Measurements from ENCODE around the gene PCDHA9.

DNA sequence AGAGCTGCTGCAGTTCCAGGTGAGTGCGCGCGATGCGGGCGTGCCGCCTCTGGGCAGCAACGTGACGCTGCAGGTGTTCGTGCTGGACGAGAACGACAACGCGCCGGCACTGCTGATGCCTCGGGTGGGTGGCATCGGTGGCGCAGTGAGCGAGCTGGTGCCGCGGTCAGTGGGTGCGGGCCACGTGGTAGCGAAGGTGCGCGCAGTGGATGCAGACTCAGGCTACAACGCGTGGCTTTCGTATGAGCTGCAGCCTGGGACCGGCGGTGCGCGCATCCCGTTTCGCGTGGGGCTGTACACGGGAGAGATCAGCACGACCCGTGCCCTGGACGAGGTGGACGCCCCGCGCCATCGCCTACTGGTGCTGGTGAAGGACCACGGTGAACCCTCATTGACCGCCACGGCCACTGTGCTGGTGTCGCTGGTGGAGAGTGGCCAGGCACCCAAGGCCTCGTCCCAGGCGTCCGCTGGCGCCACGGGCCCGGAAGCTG lies 45.4 kb upstream of the PCDHA9 start:
- TF ChIP-seq, protein P1, sequence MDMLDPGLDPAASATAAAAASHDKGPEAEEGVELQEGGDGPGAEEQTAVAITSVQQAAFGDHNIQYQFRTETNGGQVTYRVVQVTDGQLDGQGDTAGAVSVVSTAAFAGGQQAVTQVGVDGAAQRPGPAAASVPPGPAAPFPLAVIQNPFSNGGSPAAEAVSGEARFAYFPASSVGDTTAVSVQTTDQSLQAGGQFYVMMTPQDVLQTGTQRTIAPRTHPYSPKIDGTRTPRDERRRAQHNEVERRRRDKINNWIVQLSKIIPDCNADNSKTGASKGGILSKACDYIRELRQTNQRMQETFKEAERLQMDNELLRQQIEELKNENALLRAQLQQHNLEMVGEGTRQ (IDR thresholded peaks at IDR 0.05) = no peak
- TF ChIP-seq RNF2 (IDR thresholded peaks at IDR 0.05; ENCODE audit: borderline replicate concordance, low read depth) (no peak), POLR2A (IDR thresholded peaks at IDR 0.05; ENCODE audit: low read length) (no peak), RAD21 (conservative IDR thresholded peaks at IDR 0.05 in 1 of 2, IDR thresholded peaks at IDR 0.05 in 1 of 2) (no peak), EHF (CRISPR knock-in tag; IDR thresholded peaks at IDR 0.05) (no peak), EP300 (IDR thresholded peaks at IDR 0.05) (no peak)
- TF ChIP-seq, protein P2, sequence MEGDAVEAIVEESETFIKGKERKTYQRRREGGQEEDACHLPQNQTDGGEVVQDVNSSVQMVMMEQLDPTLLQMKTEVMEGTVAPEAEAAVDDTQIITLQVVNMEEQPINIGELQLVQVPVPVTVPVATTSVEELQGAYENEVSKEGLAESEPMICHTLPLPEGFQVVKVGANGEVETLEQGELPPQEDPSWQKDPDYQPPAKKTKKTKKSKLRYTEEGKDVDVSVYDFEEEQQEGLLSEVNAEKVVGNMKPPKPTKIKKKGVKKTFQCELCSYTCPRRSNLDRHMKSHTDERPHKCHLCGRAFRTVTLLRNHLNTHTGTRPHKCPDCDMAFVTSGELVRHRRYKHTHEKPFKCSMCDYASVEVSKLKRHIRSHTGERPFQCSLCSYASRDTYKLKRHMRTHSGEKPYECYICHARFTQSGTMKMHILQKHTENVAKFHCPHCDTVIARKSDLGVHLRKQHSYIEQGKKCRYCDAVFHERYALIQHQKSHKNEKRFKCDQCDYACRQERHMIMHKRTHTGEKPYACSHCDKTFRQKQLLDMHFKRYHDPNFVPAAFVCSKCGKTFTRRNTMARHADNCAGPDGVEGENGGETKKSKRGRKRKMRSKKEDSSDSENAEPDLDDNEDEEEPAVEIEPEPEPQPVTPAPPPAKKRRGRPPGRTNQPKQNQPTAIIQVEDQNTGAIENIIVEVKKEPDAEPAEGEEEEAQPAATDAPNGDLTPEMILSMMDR (IDR thresholded peaks at IDR 0.05) = no peak
- TF ChIP-seq, protein P3, sequence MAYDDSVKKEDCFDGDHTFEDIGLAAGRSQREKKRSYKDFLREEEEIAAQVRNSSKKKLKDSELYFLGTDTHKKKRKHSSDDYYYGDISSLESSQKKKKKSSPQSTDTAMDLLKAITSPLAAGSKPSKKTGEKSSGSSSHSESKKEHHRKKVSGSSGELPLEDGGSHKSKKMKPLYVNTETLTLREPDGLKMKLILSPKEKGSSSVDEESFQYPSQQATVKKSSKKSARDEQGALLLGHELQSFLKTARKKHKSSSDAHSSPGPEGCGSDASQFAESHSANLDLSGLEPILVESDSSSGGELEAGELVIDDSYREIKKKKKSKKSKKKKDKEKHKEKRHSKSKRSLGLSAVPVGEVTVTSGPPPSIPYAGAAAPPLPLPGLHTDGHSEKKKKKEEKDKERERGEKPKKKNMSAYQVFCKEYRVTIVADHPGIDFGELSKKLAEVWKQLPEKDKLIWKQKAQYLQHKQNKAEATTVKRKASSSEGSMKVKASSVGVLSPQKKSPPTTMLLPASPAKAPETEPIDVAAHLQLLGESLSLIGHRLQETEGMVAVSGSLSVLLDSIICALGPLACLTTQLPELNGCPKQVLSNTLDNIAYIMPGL (CRISPR knock-in tag; IDR thresholded peaks at IDR 0.05; ENCODE audit: borderline replicate concordance) = no peak
